NAMALWA (cell line): ENCODE data around the gene CHI3L2.

Experiments used
- DNase-seq: peaks from one replicate; pipeline ENCODE4 v3.0.0-alpha.2; 2015; ENCODE audit warnings: low spot score

The CHI3L2 gene

DNA sequence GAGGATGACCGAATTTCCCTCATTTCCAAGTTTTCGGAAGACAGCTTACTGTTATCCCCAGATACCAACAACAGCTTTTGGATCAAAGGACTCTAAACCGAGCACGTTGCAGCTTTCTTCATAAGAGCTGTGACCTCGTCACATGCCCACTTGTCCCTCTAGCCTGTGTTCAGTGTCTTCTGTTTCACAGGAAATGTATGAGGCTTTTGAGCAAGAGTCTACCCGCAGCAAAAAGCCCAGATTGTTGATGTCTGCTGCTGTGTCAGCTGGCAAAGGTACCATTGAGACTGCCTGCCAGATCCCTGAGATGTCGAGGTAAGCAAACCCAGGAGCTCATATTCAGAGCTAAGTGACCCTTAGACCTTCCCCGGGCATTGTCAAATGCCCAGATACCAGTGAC, 24.1 kb downstream of the CHI3L2 start:
- DNase-seq = no peak

DNA sequence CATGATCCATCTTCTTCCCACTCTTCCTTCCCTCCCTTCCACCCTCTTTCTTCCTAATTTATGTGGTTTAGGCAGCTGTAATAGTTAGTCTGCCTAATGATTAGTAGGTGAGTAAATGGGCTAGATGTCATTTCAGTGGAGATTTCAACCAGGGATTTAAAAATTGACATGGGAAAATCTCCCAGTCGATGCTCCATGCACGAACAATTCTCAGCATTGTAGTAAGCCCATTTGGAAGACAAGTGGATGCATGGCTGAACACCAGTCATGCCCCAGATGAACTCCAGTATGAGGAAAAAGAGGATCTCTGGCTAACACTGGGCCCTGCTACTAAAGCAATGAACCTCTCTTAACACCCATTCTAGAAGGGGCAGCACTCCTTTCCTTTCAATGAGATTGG, 25.3 kb downstream of the CHI3L2 start:
- no peak for DNase-seq

GRCh38 chr1:111253876-111254275, 26.4 kb downstream of the CHI3L2 start:
- DNase-seq = no peak

GRCh38 chr1:111256988-111257658, 29.6 kb downstream of the CHI3L2 start:
- DNase-seq = no peak

DNA sequence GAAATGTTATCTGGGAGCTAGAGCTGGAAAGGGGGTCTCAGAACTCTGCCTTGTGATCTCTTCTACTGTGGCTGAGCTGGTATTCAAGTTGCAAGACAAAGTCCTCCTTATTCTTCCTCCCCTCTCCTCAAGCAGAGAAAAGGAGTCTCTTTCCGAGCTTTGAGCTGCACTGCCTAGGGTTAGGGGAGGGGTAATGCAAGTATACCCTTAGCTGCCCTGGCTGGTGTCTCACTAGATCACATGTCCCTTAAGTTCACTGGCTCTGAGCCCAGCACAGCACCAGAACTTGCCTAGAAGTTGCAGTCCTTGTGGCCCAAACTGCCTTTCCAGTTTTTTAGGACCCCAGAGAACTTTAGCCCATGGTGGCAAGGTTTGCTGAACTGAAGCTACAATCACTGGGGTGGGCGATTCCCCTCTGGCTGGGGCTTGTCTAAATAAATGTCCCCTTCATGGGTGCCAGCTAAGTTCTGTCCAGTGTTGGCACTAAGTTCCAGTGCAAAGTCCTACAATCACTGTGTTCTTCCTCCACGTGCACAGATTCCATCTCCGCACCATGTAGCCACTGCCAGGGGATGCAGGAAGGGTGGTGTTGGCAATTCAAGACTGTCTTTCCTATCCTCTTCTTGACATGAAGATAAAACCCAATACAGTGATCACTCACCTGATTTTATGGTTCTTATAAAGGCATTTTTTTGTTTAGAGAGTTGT, 40.4 kb downstream of the CHI3L2 start:
- DNase-seq = no peak

- no peak for DNase-seq
Measured at GRCh38 chr1:111269825-111270406, 42.4 kb downstream of the CHI3L2 start.

DNA sequence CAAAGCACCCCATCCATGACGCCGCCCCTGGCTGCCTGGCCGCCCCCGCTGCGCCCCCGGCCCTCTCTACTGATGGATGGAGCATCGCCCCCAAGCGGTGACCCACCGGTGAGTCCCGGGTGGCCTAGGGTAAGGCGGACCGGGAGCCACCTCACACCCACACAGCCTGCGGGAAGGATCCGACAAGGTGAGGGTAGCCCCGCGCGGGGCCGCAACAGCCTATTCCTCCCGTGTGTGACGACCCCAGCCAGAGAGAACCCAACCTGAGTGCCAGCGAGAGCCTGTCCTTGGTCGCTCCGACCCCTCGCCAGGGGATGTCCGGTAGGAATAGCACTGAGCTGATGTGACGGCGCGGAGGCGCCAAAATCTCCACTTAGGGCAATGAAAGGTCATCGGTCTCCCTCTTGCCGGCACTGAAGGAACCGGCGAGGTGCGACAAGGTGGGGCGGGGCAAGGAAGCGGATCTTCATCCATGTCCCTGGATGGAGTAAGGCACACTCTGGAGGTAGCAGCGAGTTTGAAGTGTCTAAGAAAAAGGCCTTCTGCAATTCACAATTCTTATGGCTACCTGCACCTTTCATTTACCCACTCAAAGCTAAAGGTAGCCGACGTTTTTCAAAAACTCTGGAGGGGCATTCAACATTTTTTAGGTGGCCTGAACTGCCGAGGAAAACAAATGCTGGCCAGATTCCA, 43.4 kb downstream of the CHI3L2 start:
- DNase-seq = no peak

GRCh38 chr1:111271464-111271801, 43.9 kb downstream of the CHI3L2 start:
- DNase-seq = no peak

GRCh38 chr1:111272081-111272480, 44.6 kb downstream of the CHI3L2 start:
- no peak for DNase-seq

- no peak for DNase-seq
Measured at GRCh38 chr1:111274653-111275052, 47.1 kb downstream of the CHI3L2 start.

GRCh38 chr1:111275079-111275478, 47.6 kb downstream of the CHI3L2 start:
- no peak for DNase-seq

DNA sequence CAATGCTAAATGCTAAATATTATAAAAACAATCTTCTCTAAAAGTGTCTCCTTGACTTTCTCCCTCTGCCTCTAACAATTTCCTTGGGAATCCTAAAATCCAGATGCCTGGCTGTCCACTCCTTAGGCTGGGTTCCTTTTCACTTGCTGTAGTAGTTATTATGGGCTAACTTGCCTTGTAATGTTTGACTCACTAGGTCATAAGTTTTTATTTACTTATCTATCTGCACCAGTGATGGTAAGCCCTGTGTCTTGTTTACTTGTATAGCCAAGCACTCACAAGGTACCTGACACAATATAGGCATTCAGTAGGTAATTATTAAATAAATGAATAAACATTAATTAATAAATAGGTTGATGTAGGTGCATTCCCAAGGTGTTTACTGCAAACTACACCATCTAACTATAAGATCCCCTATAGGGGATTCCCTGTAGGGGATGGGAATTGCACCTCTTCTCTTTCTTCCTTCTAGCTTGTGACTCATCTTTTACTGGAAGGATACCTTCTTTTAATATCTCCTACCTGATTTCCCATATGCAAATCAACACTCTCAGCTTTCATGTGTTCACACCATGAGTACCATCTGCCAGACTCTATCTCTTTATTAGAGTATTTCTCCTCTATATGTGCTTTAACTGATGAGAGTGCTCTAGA, 48.4 kb downstream of the CHI3L2 start:
- DNase-seq = no peak

DNA sequence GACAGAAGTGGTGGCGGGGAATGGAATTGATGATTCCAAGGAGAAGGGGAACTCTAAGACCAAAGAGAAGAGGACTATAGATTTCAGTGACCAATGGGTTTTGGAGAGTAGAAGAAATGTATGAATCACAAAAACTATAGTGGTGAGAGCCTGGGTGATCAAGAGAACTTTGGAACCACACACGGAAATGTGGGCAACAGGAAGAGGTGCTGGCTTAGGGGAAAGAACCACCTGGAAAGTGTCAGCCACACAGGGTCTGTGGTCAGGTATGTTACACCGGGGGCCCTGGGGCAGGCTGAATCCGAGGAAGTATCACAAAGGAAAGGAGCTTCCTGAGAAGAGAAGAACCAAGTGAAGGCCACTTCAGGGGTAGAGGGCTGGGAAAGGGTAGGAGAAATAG, 51.6 kb downstream of the CHI3L2 start:
- DNase-seq = no peak

- DNase-seq = no peak
Measured at GRCh38 chr1:111280267-111280666, 52.8 kb downstream of the CHI3L2 start.

- DNase-seq = no peak
Measured at GRCh38 chr1:111281411-111281810, 53.9 kb downstream of the CHI3L2 start.

- DNase-seq = no peak
Measured at GRCh38 chr1:111283838-111284237, 56.3 kb downstream of the CHI3L2 start.

DNA sequence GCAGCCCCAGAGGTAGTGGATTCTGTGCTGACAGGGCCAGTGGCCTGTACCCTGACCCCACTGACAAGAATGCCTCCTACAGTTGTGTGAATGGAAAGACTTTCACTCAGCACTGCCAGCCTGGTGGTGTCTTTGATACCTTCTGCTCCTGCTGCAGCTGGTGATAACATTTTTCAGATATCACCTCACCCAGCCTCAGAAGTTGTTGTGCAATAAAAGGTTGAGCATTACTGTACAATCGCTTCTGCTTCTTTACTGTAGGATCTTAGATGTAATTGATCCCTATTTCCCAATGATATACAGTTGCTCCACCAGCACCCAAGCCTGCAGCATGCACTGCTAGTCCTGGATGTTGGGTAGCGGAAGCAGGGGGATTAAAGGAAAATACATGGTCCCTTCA, 58.4 kb downstream of the CHI3L2 start:
- no peak for DNase-seq

DNA sequence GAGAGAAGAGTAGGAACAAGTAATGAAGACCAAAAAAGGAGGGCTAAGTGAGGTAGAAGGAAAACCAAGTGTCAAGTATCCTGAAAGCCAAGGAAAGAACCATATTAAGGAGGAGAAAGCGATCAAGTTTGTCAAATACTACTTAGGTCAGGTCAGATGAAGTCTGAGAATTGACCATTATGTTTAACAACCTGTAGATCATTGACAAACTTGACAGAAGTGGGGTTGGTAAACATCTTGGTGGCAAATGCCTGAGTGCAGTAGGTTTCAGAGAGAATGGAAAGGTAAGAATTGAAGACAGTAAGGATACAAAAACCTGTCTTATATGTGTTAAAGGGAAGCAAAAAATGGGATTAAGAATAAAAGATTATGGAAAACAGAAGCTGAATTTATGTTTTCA, 59.4 kb downstream of the CHI3L2 start:
- DNase-seq = no peak

- DNase-seq = no peak
Measured at GRCh38 chr1:111289371-111289770, 61.9 kb downstream of the CHI3L2 start.

DNA sequence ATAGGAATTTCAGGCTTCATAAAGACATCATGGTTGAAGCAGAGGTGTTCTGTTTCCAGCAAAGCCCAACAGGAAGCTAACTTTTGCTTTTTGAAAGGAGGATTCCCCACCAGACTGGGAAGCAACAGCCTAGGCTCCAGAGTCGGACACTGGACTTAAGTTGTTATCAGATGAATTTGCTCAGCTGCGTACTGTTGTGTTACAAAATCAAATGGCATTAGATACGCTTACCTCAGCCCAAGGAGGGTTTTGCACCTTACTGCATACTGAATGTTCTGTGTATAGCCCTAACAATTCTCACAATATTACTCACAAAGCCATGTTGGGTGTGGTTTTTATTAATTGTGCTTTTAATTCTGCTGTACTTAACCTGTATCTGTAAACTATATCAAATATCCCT, 62.6 kb downstream of the CHI3L2 start:
- DNase-seq = no peak

GRCh38 chr1:111290630-111291029, 63.1 kb downstream of the CHI3L2 start, which contains the start of gene CHIA:
Gene CHIA (plus strand): TSS chr1:111290851. CDS start chr1:111310468, 19,617 bp downstream.
- no peak for DNase-seq
